Smooth muscle cell (in vitro differentiated cells): Measurements from ENCODE around the gene CDC27. TPM values are rescaled to one million over a fixed set of nuclear protein-coding genes. Genes with fewer than 3 reads are reported as not detected.
"Not testable (repeated sequence)": the region's sequence is repeated elsewhere in the genome, so short reads cannot be mapped to it uniquely, and the experiment has no call there.

Source experiments
- DNase-seq: peaks from one replicate; lab custom pipeline; 2025; ENCODE audit not compliant: unreplicated experiment; lab: John Stamatoyannopoulos, UW
- H2AFZ ChIP-seq: fragments of 200-600 bp; sonication (generic); 2 replicates; pipeline ENCODE4 v1.6.0; 2016; ENCODE audit warnings: antibody characterized with exemption, low read depth, mild to moderate bottlenecking
- H3F3A ChIP-seq: fragments of 200-600 bp; sonication (generic); 2 replicates; pipeline ENCODE4 v1.6.0; 2017; ENCODE audit warnings: antibody characterized with exemption, low read depth
- H3K27ac ChIP-seq: fragments of 200-600 bp; sonication (generic); 2 replicates; pipeline ENCODE4 v1.5.1; 2016; ENCODE audit warnings: low read depth, mild to moderate bottlenecking
- H3K27me3 ChIP-seq: fragments of 200-600 bp; sonication (generic); 2 replicates; pipeline ENCODE4 v1.6.1; 2016; ENCODE audit warnings: low read depth, mild to moderate bottlenecking
- H3K36me3 ChIP-seq: fragments of 200-600 bp; sonication (generic); 2 replicates; pipeline ENCODE4 v1.5.1; 2016; ENCODE audit warnings: low read depth
- H3K4me1 ChIP-seq: fragments of 200-600 bp; sonication (generic); 2 replicates; pipeline ENCODE4 v1.5.1; 2016; ENCODE audit warnings: low read depth
- H3K4me2 ChIP-seq: fragments of 200-600 bp; sonication (generic); 2 replicates; pipeline ENCODE4 v1.6.0; 2016; ENCODE audit warnings: mild to moderate bottlenecking
- H3K4me3 ChIP-seq: fragments of 200-600 bp; sonication (generic); 2 replicates; pipeline ENCODE4 v1.5.1; 2016; ENCODE audit warnings: mild to moderate bottlenecking
- H3K79me2 ChIP-seq: fragments of 200-600 bp; sonication (generic); 2 replicates; pipeline ENCODE4 v1.6.0; 2016; ENCODE audit warnings: low read depth, mild to moderate bottlenecking
- H3K9ac ChIP-seq: fragments of 200-600 bp; sonication (generic); 2 replicates; pipeline ENCODE4 v1.6.0; 2016; ENCODE audit warnings: low read depth
- H3K9me3 ChIP-seq: fragments of 200-600 bp; sonication (generic); replicated peaks from 2 replicates; pipeline ENCODE4 v1.5.1; 2016; ENCODE audit warnings: low read depth
- H4K20me1 ChIP-seq: fragments of 200-600 bp; sonication (generic); 2 replicates; pipeline ENCODE4 v1.6.0; 2016; ENCODE audit warnings: low read depth
- WGBS: methylation state at CpG from one replicate; pipeline ENCODE4 v1.1.7; 2016; ENCODE audit warnings: low lambda C conversion rate; 5-methylcytosine and 5-hydroxymethylcytosine counted together
- polyA plus RNA-seq: library from polyadenylated mRNA; unstranded; fragments of >200 nt; fragmentation: Nextera tagmentation; extraction: Ambion mirVana; gene quantifications from 2 replicates; pipeline ENCODE4 v1.2.1, GENCODE V29; 2016
- total RNA-seq: library from RNA; depleted of rRNA; stranded (reverse); fragments of >200 nt; gene quantifications from 2 replicates; pipeline ENCODE4 v1.2.3, GENCODE V29; 2014
- TF ChIP-seq, protein P1 (sequence below): fragments of 200-600 bp; sonication (generic); IDR thresholded peaks from 2 replicates; pipeline ENCODE4 v1.5.1; 2017; ENCODE audit warnings: borderline replicate concordance, mild to moderate bottlenecking, antibody characterized with exemption; ENCODE audit not compliant: insufficient read depth, poor library complexity, severe bottlenecking

The CDC27 gene
- total and polyA plus RNA-seq, 2 experiments from 2014 or later: 53.1 to 101 TPM

DNA sequence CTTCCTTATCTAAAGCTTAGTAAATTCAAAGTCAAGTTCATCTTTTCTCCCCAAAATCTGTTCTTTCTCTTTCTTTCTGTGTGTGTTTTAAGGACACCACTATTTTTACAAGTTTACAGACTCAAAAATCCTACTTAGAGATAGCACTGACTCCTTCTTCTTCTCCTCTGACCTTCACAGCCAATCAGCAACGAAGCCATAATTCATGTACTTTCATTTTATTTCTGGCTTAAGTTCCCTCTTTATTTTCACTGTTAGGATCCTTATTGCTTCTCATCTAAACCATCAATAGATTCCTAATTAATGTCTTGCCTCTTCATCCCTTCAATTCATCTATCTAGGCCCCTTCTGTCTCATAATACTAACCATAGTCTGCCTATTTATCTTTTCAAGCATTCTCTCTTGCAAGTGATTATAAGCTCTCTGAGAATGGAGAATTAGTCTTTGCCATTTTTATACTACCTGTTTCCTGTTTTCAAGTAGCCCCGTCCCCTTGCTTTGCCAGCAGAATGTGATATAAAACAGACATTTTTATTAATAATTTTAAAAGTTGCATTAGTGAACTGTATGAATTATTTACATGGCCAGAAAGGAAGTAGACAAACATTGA lies 27.0 kb downstream of the CDC27 start:
- H3K36me3 ChIP-seq: peaks cover 11% of the 10 kb centered on the region
- no peak overlapping the region for H3K4me3 ChIP-seq
- no peaks in the 10 kb centered on the region for H3K27me3 ChIP-seq
- H3K4me1 ChIP-seq: no peaks in the 10 kb centered on the region
- TF ChIP-seq, protein P1, sequence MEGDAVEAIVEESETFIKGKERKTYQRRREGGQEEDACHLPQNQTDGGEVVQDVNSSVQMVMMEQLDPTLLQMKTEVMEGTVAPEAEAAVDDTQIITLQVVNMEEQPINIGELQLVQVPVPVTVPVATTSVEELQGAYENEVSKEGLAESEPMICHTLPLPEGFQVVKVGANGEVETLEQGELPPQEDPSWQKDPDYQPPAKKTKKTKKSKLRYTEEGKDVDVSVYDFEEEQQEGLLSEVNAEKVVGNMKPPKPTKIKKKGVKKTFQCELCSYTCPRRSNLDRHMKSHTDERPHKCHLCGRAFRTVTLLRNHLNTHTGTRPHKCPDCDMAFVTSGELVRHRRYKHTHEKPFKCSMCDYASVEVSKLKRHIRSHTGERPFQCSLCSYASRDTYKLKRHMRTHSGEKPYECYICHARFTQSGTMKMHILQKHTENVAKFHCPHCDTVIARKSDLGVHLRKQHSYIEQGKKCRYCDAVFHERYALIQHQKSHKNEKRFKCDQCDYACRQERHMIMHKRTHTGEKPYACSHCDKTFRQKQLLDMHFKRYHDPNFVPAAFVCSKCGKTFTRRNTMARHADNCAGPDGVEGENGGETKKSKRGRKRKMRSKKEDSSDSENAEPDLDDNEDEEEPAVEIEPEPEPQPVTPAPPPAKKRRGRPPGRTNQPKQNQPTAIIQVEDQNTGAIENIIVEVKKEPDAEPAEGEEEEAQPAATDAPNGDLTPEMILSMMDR: no peak
- H3K4me2 ChIP-seq: no peak overlapping the region
- peaks cover 9% of the 10 kb centered on the region for H3K79me2 ChIP-seq
- DNase-seq: no peak
- H3F3A ChIP-seq: no peaks in the 10 kb centered on the region
- H3K9ac ChIP-seq: no peak overlapping the region
- H3K27ac ChIP-seq: no peak overlapping the region
- 94% methylated on average over 2 of the region's 2 CpGs for WGBS
- no peaks in the 10 kb centered on the region for H3K9me3 ChIP-seq
- H2AFZ ChIP-seq: no peak overlapping the region
- H4K20me1 ChIP-seq: peaks cover 46% of the 10 kb centered on the region

DNA sequence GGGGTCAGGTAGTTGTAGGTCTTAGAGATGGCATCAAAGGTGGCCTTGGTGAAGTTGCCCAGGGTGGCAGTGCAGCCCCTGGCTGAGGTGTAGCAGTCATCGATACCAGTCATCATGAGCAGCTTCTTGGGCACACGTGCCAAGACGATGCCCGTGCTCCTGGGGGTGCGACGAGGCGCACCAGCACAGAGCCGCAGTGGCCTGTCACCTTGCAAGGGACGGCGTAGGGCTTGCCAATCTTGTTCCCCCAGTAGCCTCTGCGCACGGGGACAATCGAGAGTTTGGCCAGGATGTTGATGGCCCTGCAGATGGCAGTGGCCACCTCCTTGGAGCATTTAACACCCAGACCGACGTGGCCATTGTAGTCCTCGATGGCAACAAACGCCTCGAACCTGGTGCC lies 29.8 kb downstream of the CDC27 start:
- peaks cover 6% of the 10 kb centered on the region for H3K79me2 ChIP-seq
- no peaks in the 10 kb centered on the region for H3K27me3 ChIP-seq
- DNase-seq: no peak
- H2AFZ ChIP-seq: no peak overlapping the region
- H3K27ac ChIP-seq: no peak overlapping the region
- no peak overlapping the region for H3K4me2 ChIP-seq
- no peaks in the 10 kb centered on the region for H3F3A ChIP-seq
- TF ChIP-seq, protein P1: no peak
- no peak overlapping the region for H3K9ac ChIP-seq
- WGBS: 97% methylated on average over 18 of the region's 18 CpGs
- H3K4me1 ChIP-seq: no peaks in the 10 kb centered on the region
- no peaks in the 10 kb centered on the region for H3K9me3 ChIP-seq
- H3K36me3 ChIP-seq: peaks cover 21% of the 10 kb centered on the region
- no peak overlapping the region for H3K4me3 ChIP-seq
- peaks cover 34% of the 10 kb centered on the region for H4K20me1 ChIP-seq

DNA sequence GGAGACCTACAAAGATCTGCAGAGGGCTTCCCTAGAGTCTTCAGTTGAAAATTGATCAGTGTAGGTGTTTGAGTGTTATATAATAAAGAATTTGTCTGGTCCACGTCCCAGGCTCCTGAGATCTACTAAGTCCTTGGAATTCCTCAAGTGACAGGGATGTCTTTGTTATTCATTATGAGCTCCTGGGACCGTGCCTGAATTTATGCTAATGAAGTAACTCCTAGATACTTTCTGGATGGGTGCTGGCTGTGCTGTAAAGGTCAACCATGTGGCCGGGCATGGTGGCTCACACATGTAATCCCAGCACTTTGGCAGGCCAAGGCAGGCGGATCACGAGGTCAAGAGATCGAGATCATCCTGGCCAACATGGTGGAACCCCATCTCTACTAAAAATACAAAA lies 43.7 kb downstream of the CDC27 start:
- no peak for DNase-seq
- WGBS: 87% methylated on average over 6 of the region's 6 CpGs
- H3K4me3 ChIP-seq: no peak overlapping the region
- peaks cover 11% of the 10 kb centered on the region for H4K20me1 ChIP-seq
- H3K9me3 ChIP-seq: no peaks in the 10 kb centered on the region
- H3K27ac ChIP-seq: no peak overlapping the region
- TF ChIP-seq, protein P1: no peak
- H3F3A ChIP-seq: no peaks in the 10 kb centered on the region
- no peak overlapping the region for H3K9ac ChIP-seq
- H2AFZ ChIP-seq: no peak overlapping the region
- H3K27me3 ChIP-seq: no peaks in the 10 kb centered on the region
- H3K79me2 ChIP-seq: peaks cover 20% of the 10 kb centered on the region
- H3K4me1 ChIP-seq: no peaks in the 10 kb centered on the region
- peaks cover 40% of the 10 kb centered on the region for H3K36me3 ChIP-seq
- H3K4me2 ChIP-seq: no peak overlapping the region

DNA sequence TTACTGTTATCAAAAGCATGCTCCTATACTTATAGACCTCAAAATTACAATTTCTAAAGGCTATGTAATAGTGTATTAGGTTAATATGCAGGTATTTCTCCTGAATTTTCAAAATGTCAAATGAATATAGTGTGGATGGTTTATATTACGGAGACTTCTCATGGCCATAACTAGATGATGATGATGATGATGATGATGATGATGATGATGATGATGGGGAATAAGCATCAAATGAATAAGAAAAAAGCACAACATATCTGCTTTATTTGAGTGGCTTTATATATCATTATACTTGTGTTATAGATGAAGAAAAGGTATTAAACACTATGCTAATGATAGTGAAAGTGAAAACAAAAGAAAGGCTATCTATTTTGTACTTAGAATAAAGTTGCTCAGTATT lies 53.9 kb downstream of the CDC27 start:
- 95% methylated on average over 1 of the region's 1 CpG for WGBS
- Histone ChIP-seq H2AFZ (no peak overlapping the region), H3K36me3 (peaks cover 44% of the 10 kb centered on the region), H3K4me2 (no peak overlapping the region), H3K79me2 (peaks cover 3% of the 10 kb centered on the region), H3K27me3 (no peaks in the 10 kb centered on the region), H3F3A (no peaks in the 10 kb centered on the region), H3K27ac (no peak overlapping the region), H3K9ac (no peak overlapping the region), H3K4me1 (no peaks in the 10 kb centered on the region), H4K20me1 (peaks cover 5% of the 10 kb centered on the region), H3K4me3 (no peak overlapping the region), H3K9me3 (no peaks in the 10 kb centered on the region)
- no peak for DNase-seq
- TF ChIP-seq, protein P1: no peak

GRCh38 chr17:47134354-47134753 lies 54.7 kb downstream of the CDC27 start:
- not testable (repeated sequence) for H3K4me3 ChIP-seq, H4K20me1 ChIP-seq, H3K27me3 ChIP-seq, H3F3A ChIP-seq, H3K27ac ChIP-seq, H3K79me2 ChIP-seq, H3K4me1 ChIP-seq, H2AFZ ChIP-seq, H3K9ac ChIP-seq, H3K9me3 ChIP-seq, H3K4me2 ChIP-seq, DNase-seq
- H3K36me3 ChIP-seq: peaks cover 44% of the 10 kb centered on the region
- 96% methylated on average over 5 of the region's 5 CpGs for WGBS
